Uterus (tissue), 4 donors: ENCODE results near the gene C16orf89. TPM values are rescaled to one million over a fixed set of nuclear protein-coding genes. Genes with fewer than 3 reads are reported as not detected.
"Not testable (repeated sequence)": the region's sequence is repeated elsewhere in the genome, so short reads cannot be mapped to it uniquely, and the experiment has no call there.

Experiments used
- DNase-seq, 2 donors: peaks; one replicate each; pipeline ENCODE4 v3.0.0-alpha.2; 2019 to 2020
- H3K27ac ChIP-seq, 2 donors: fragments of 200-600 bp; sonication (generic); 1 replicate in 1 of 2; 2 replicates in 1 of 2; pipeline ENCODE4 v1.5.1; 2016 to 2018
- H3K27me3 ChIP-seq, 2 donors: fragments of 200-600 bp; sonication (generic); one replicate each; pipeline ENCODE4 v1.5.1; 2018 to 2019; ENCODE audit warnings: control low read depth in 1 of 2
- H3K36me3 ChIP-seq, 2 donors: fragments of 200-600 bp; sonication (generic); one replicate each; pipeline ENCODE4 v1.5.1; 2019; ENCODE audit warnings: control low read depth in 1 of 2
- H3K4me1 ChIP-seq, 2 donors: fragments of 200-600 bp; sonication (generic); one replicate each; pipeline ENCODE4 v1.5.1; 2018 to 2019; ENCODE audit warnings: control low read depth in 1 of 2
- H3K4me3 ChIP-seq, 2 donors: fragments of 200-600 bp; sonication (generic); 1 replicate in 1 of 2; 2 replicates in 1 of 2; pipeline ENCODE4 v1.5.1; 2018 to 2019; ENCODE audit warnings: mild to moderate bottlenecking in 1 of 2
- H3K9me3 ChIP-seq, 2 donors: fragments of 200-600 bp; sonication (generic); one replicate each; pipeline ENCODE4 v1.5.1; 2019; ENCODE audit warnings: control low read depth in 1 of 2
- CTCF ChIP-seq, 4 experiments: fragments of 200-600 bp in 2 of 4; fragments of 450-650 bp in 2 of 4; sonication (generic) in 2 of 4; IDR thresholded peaks; one replicate each; pipeline ENCODE4 v1.5.1; 2016 to 2019; ENCODE audit warnings: antibody characterized with exemption in 4 of 4, mild to moderate bottlenecking in 2 of 4, moderate library complexity in 1 of 4
- POLR2A ChIP-seq, 2 donors: fragments of 450-650 bp; IDR thresholded peaks; one replicate each; pipeline ENCODE4 v1.6.1; 2016; ENCODE audit warnings: antibody characterized with exemption in 2 of 2, mild to moderate bottlenecking in 1 of 2, moderate library complexity in 1 of 2
- intact Hi-C: fragments of 100-400 bp; cut with DNase I; formaldehyde crosslinking; loops from one replicate; pipeline ENCODE4 v1.15.1; 2023; ENCODE audit warnings: low total_unique reads
- total RNA-seq, 4 donors: library from RNA; depleted of rRNA in 3 of 4; stranded (reverse); fragments of >200 nt in 3 of 4; gene quantifications; one replicate each; pipeline versions ENCODE4 v1.1.0 to v1.2.4, GENCODE V29; 2014 to 2023
- donor health status: DM: yes; HTN: yes; CAD: no.

C16orf89 gene
- total RNA-seq, 4 donors from 2014 or later = 0.76 to 13.1 (median 1.1) TPM; not detected in 1

GRCh38 chr16:5045499-5046115 lies 20.1 kb downstream of the C16orf89 start:
- TF ChIP-seq CTCF (IDR thresholded peaks at IDR 0.05) (no peak), POLR2A (IDR thresholded peaks at IDR 0.05) (no peak)
- H3K9me3 ChIP-seq = no peaks in the 10 kb centered on the region
- H3K27ac ChIP-seq = no peak overlapping the region
- intact Hi-C loops = no loop called here
- no peak overlapping the region for H3K4me3 ChIP-seq
- no peaks in the 10 kb centered on the region for H3K4me1 ChIP-seq
- no peaks in the 10 kb centered on the region for H3K27me3 ChIP-seq
- DNase-seq = no peak
- no peaks in the 10 kb centered on the region for H3K36me3 ChIP-seq

GRCh38 chr16:5044581-5044980 lies 21.2 kb downstream of the C16orf89 start:
- H3K27ac ChIP-seq, H3K27me3 ChIP-seq, intact Hi-C loops, DNase-seq, H3K36me3 ChIP-seq, H3K4me1 ChIP-seq, H3K4me3 ChIP-seq, H3K9me3 ChIP-seq: not testable (repeated sequence)

- H3K27ac ChIP-seq = no peak overlapping the region
- DNase-seq = no peak
- no peaks in the 10 kb centered on the region for H3K27me3 ChIP-seq
- no peaks in the 10 kb centered on the region for H3K36me3 ChIP-seq
- no peak for TF ChIP-seq POLR2A (IDR thresholded peaks at IDR 0.05)
- TF ChIP-seq CTCF (IDR thresholded peaks at IDR 0.05) = no peak
- H3K4me1 ChIP-seq = no peaks in the 10 kb centered on the region
- no peaks in the 10 kb centered on the region for H3K9me3 ChIP-seq
- intact Hi-C loops = no loop called here
- H3K4me3 ChIP-seq = no peak overlapping the region
These were observed 21.7 kb downstream of the C16orf89 start for GRCh38 chr16:5044011-5044540.

GRCh38 chr16:5042574-5043171 lies 23.1 kb downstream of the C16orf89 start:
- DNase-seq = no peak
- no peak overlapping the region for H3K4me3 ChIP-seq
- no peak for TF ChIP-seq POLR2A (IDR thresholded peaks at IDR 0.05)
- no peak for TF ChIP-seq CTCF (IDR thresholded peaks at IDR 0.05)
- no peaks in the 10 kb centered on the region for H3K36me3 ChIP-seq
- H3K9me3 ChIP-seq = no peaks in the 10 kb centered on the region
- no peaks in the 10 kb centered on the region for H3K4me1 ChIP-seq
- intact Hi-C loops = no loop called here
- H3K27me3 ChIP-seq = no peaks in the 10 kb centered on the region
- H3K27ac ChIP-seq = no peak overlapping the region

GRCh38 chr16:5041600-5042133 lies 24.1 kb downstream of the C16orf89 start:
- TF ChIP-seq POLR2A (IDR thresholded peaks at IDR 0.05) (no peak), CTCF (IDR thresholded peaks at IDR 0.05) (no peak)
- Histone ChIP-seq H3K4me3 (no peak overlapping the region), H3K27me3 (no peaks in the 10 kb centered on the region), H3K27ac (no peak overlapping the region), H3K4me1 (no peaks in the 10 kb centered on the region), H3K36me3 (no peaks in the 10 kb centered on the region), H3K9me3 (no peaks in the 10 kb centered on the region)
- no peak for DNase-seq
- intact Hi-C loops = no loop called here
